SK-N-SH treated with all-trans-retinoic acid at 6 μM for 48 hours (cell line): ENCODE results near the gene ELMO1.

Experiments
- ATAC-seq: fragments of 200-7000 bp; cut with Tn5 transposase; 3 replicates; pipeline ENCODE4 v1.9.1; 2020; ENCODE audit warnings: mild to moderate bottlenecking, moderate library complexity
- ARNTL ChIP-seq: fragments of 450-650 bp; formaldehyde crosslinking; IDR thresholded peaks from 2 replicates; pipeline ENCODE4 v1.5.0; 2020; ENCODE audit warnings: low read depth, mild to moderate bottlenecking, moderate library complexity, borderline replicate concordance
- BACH2 ChIP-seq: fragments of 250-450 bp; sonication (Bioruptor Pico); IDR thresholded peaks from 2 replicates; pipeline ENCODE4 v1.9.0; 2021; ENCODE audit warnings: mild to moderate bottlenecking, borderline replicate concordance
- CSDC2 ChIP-seq: fragments of 250-450 bp; sonication (Bioruptor Pico); IDR thresholded peaks from 2 replicates; pipeline ENCODE4 v1.5.0; 2020; ENCODE audit warnings: mild to moderate bottlenecking, moderate library complexity
- ESRRG ChIP-seq: fragments of 250-450 bp; sonication (Bioruptor Pico); IDR thresholded peaks from 2 replicates; pipeline ENCODE4 v1.6.1; 2021; ENCODE audit warnings: mild to moderate bottlenecking
- GLIS3 ChIP-seq: fragments of 250-450 bp; sonication (Bioruptor Pico); IDR thresholded peaks from 2 replicates; pipeline ENCODE4 v1.5.0; 2020; ENCODE audit warnings: mild to moderate bottlenecking, moderate library complexity
- ISL1 ChIP-seq: fragments of 250-450 bp; sonication (Bioruptor Pico); IDR thresholded peaks from 2 replicates; pipeline ENCODE4 v2.1.2; 2022; ENCODE audit warnings: mild to moderate bottlenecking, moderate library complexity
- OSR1 ChIP-seq: fragments of 250-450 bp; sonication (Bioruptor Pico); IDR thresholded peaks from 2 replicates; pipeline ENCODE4 v1.8.0; 2022; ENCODE audit warnings: moderate library complexity, mild to moderate bottlenecking, inconsistent platforms
- PPARA ChIP-seq: fragments of 250-450 bp; sonication (Bioruptor Pico); IDR thresholded peaks from 2 replicates; pipeline ENCODE4 v1.5.0; 2020; ENCODE audit warnings: mild to moderate bottlenecking, borderline replicate concordance
- RARB ChIP-seq: fragments of 250-450 bp; sonication (Bioruptor Pico); IDR thresholded peaks from 2 replicates; pipeline ENCODE4 v1.8.0; 2021; ENCODE audit warnings: mild to moderate bottlenecking, moderate library complexity
- SNAI2 ChIP-seq: fragments of 250-450 bp; sonication (Bioruptor Pico); IDR thresholded peaks from 2 replicates; pipeline ENCODE4 v1.5.0; 2020; ENCODE audit warnings: mild to moderate bottlenecking, moderate library complexity
- TCF4 ChIP-seq: fragments of 250-450 bp; sonication (Bioruptor Pico); IDR thresholded peaks from 2 replicates; pipeline ENCODE4 v1.8.0; 2021; ENCODE audit warnings: mild to moderate bottlenecking, moderate library complexity, borderline replicate concordance
- ZC3H10 ChIP-seq: fragments of 250-450 bp; sonication (Bioruptor Pico); IDR thresholded peaks from 2 replicates; pipeline ENCODE4 v1.5.1; 2021; ENCODE audit warnings: mild to moderate bottlenecking, moderate library complexity
- ZFP3 ChIP-seq: fragments of 250-450 bp; sonication (Bioruptor Pico); IDR thresholded peaks from 2 replicates; pipeline ENCODE4 v1.5.0; 2020; ENCODE audit warnings: mild to moderate bottlenecking, moderate library complexity
- ZFP30 ChIP-seq: fragments of 450-650 bp; formaldehyde crosslinking; IDR thresholded peaks from 2 replicates; pipeline ENCODE4 v1.5.0; 2022; ENCODE audit warnings: mild to moderate bottlenecking, moderate library complexity
- ZNF565 ChIP-seq: fragments of 450-650 bp; formaldehyde crosslinking; conservative IDR thresholded peaks from 2 replicates; pipeline ENCODE4 v1.5.0; 2020; ENCODE audit warnings: low read depth, mild to moderate bottlenecking, moderate library complexity
- ZNF70 ChIP-seq: fragments of 450-650 bp; formaldehyde crosslinking; IDR thresholded peaks from 2 replicates; pipeline ENCODE4 v1.5.0; 2020; ENCODE audit warnings: mild to moderate bottlenecking, moderate library complexity
- ZNF8 ChIP-seq: fragments of 450-650 bp; formaldehyde crosslinking; IDR thresholded peaks from 2 replicates; pipeline ENCODE4 v1.5.0; 2020; ENCODE audit warnings: mild to moderate bottlenecking, moderate library complexity
- TF ChIP-seq, protein P1 (sequence below): fragments of 250-450 bp; sonication (Bioruptor Pico); IDR thresholded peaks from 2 replicates; pipeline ENCODE4 v1.8.0; 2020; ENCODE audit warnings: mild to moderate bottlenecking, moderate library complexity, borderline replicate concordance
- TF ChIP-seq, protein P2 (sequence below): fragments of 250-450 bp; sonication (Bioruptor Pico); IDR thresholded peaks from 2 replicates; pipeline ENCODE4 v1.5.0; 2020; ENCODE audit warnings: mild to moderate bottlenecking, moderate library complexity
- TF ChIP-seq, protein P3 (sequence below): fragments of 250-450 bp; sonication (Bioruptor Pico); IDR thresholded peaks from 2 replicates; pipeline ENCODE4 v1.5.1; 2021; ENCODE audit warnings: mild to moderate bottlenecking, moderate library complexity
- TF ChIP-seq, protein P4 (sequence below): fragments of 250-450 bp; sonication (Bioruptor Pico); IDR thresholded peaks from 2 replicates; pipeline ENCODE4 v1.5.1; 2020; ENCODE audit warnings: low read depth, mild to moderate bottlenecking, moderate library complexity
- TF ChIP-seq, protein P5 (sequence below): fragments of 250-450 bp; sonication (Bioruptor Pico); IDR thresholded peaks from 2 replicates; pipeline ENCODE4 v1.8.0; 2021; ENCODE audit warnings: low read depth, mild to moderate bottlenecking, moderate library complexity, borderline replicate concordance

ELMO1 gene

DNA sequence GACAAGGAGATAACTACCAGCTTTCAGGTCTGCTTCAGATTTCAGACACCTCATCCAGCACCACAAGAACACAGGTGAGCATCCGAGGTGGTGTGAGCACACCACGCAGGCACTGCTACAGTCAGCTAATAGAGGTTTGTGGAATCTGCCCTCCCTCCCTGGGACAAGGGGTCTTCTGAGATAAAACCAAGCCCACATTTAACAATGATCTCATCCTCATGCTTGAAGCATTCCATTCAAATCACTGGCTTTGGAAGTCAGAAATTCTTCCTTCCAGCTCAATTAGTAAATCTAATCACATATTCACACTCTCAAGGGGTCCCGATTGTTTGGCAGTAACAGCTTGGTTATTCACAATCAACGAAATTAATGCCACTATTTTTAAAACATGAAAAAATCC, 331.4 kb downstream of the ELMO1 start:
- TF ChIP-seq ESRRG (CRISPR knock-in tag) (no peak), ZNF8 (CRISPR knock-in tag) (no peak), BACH2 (CRISPR knock-in tag) (no peak), ZC3H10 (no peak), ISL1 (no peak), PPARA (no peak), ZNF565 (CRISPR knock-in tag) (no peak), OSR1 (CRISPR knock-in tag) (no peak)
- TF ChIP-seq, protein P1, sequence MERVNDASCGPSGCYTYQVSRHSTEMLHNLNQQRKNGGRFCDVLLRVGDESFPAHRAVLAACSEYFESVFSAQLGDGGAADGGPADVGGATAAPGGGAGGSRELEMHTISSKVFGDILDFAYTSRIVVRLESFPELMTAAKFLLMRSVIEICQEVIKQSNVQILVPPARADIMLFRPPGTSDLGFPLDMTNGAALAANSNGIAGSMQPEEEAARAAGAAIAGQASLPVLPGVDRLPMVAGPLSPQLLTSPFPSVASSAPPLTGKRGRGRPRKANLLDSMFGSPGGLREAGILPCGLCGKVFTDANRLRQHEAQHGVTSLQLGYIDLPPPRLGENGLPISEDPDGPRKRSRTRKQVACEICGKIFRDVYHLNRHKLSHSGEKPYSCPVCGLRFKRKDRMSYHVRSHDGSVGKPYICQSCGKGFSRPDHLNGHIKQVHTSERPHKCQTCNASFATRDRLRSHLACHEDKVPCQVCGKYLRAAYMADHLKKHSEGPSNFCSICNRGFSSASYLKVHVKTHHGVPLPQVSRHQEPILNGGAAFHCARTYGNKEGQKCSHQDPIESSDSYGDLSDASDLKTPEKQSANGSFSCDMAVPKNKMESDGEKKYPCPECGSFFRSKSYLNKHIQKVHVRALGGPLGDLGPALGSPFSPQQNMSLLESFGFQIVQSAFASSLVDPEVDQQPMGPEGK: no peak
- no peak for ATAC-seq

DNA sequence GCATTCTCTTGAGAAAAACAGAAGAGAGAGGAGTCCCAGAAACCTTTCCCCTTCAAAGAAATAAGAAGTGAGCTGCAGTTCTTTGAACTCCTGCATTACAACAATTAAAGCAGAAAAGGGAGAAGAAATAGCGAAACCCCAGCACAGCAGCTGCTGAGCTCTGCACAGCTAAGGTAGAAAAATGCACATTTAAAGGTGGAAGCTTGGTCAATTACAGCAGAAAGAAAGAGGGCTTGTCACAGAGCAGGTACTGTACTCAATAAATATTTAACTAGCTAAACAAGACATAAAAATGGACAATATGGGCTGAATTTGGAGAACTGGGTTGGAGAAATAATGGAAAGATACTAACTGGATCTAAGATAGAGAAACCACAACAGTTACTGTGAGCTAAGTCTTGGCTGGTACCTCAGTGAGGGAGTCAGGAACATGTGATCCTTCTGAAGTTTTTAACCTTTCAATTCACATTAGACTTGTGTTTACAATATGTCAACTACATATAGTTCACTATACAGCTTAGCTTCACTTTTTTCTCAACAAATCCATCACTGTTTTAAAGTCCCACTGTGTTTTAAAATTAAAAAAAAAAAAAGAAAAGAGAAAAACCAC, 332.5 kb downstream of the ELMO1 start:
- TF ChIP-seq ZNF70 (no peak), OSR1 (CRISPR knock-in tag) (no peak), ZFP3 (CRISPR knock-in tag) (no peak), CSDC2 (CRISPR knock-in tag) (no peak), ESRRG (CRISPR knock-in tag) (no peak), BACH2 (CRISPR knock-in tag) (no peak)
- TF ChIP-seq, protein P2, sequence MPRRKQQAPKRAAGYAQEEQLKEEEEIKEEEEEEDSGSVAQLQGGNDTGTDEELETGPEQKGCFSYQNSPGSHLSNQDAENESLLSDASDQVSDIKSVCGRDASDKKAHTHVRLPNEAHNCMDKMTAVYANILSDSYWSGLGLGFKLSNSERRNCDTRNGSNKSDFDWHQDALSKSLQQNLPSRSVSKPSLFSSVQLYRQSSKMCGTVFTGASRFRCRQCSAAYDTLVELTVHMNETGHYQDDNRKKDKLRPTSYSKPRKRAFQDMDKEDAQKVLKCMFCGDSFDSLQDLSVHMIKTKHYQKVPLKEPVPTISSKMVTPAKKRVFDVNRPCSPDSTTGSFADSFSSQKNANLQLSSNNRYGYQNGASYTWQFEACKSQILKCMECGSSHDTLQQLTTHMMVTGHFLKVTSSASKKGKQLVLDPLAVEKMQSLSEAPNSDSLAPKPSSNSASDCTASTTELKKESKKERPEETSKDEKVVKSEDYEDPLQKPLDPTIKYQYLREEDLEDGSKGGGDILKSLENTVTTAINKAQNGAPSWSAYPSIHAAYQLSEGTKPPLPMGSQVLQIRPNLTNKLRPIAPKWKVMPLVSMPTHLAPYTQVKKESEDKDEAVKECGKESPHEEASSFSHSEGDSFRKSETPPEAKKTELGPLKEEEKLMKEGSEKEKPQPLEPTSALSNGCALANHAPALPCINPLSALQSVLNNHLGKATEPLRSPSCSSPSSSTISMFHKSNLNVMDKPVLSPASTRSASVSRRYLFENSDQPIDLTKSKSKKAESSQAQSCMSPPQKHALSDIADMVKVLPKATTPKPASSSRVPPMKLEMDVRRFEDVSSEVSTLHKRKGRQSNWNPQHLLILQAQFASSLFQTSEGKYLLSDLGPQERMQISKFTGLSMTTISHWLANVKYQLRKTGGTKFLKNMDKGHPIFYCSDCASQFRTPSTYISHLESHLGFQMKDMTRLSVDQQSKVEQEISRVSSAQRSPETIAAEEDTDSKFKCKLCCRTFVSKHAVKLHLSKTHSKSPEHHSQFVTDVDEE (CRISPR knock-in tag): no peak
- no peak for ATAC-seq

DNA sequence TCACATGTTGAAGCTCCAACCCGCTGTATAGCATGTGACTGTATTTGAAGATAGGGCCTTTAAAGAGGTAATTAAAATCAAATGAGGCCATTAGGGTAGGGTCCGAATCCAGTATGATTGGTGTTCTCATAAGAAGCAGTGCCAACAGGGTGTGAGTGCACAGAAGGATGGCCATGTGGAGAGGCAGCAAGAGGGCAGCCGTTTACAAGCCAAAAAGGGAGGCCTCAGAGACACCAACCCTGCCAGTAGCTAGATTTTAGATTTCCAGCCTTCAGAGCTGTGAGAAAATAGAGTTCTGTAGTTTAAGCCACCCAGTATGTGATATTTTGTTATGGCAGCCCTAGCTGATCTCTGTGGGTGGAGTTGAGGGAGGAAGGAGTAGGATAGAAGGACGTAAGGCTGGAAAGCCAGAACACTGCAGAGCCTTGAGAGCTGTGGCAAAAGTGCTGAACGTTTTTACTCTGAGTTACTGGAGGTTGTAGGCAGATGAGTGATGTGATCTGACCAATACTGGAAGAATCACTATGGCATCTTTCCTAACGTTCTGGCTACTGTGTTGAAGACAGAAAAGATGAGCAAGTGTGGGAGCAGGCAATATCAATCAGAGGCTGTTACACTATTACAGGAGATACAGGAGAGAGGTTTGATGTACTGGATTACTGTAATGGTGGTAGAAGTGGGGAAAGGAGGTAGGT, 334.9 kb downstream of the ELMO1 start:
- TF ChIP-seq, protein P3, sequence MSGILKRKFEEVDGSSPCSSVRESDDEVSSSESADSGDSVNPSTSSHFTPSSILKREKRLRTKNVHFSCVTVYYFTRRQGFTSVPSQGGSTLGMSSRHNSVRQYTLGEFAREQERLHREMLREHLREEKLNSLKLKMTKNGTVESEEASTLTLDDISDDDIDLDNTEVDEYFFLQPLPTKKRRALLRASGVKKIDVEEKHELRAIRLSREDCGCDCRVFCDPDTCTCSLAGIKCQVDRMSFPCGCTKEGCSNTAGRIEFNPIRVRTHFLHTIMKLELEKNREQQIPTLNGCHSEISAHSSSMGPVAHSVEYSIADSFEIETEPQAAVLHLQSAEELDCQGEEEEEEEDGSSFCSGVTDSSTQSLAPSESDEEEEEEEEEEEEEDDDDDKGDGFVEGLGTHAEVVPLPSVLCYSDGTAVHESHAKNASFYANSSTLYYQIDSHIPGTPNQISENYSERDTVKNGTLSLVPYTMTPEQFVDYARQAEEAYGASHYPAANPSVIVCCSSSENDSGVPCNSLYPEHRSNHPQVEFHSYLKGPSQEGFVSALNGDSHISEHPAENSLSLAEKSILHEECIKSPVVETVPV (CRISPR knock-in tag): no peak
- TF ChIP-seq, protein P4, sequence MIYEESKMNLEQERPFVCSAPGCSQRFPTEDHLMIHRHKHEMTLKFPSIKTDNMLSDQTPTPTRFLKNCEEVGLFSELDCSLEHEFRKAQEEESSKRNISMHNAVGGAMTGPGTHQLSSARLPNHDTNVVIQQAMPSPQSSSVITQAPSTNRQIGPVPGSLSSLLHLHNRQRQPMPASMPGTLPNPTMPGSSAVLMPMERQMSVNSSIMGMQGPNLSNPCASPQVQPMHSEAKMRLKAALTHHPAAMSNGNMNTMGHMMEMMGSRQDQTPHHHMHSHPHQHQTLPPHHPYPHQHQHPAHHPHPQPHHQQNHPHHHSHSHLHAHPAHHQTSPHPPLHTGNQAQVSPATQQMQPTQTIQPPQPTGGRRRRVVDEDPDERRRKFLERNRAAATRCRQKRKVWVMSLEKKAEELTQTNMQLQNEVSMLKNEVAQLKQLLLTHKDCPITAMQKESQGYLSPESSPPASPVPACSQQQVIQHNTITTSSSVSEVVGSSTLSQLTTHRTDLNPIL: no peak
- TF ChIP-seq SNAI2 (no peak), ZNF565 (CRISPR knock-in tag) (no peak), ESRRG (CRISPR knock-in tag) (no peak), OSR1 (CRISPR knock-in tag) (no peak), ISL1 (no peak), BACH2 (CRISPR knock-in tag) (no peak), TCF4 (CRISPR knock-in tag) (no peak), ARNTL (CRISPR knock-in tag) (no peak), RARB (CRISPR knock-in tag) (no peak), ZNF70 (no peak), CSDC2 (CRISPR knock-in tag) (no peak), ZNF8 (CRISPR knock-in tag) (no peak), ZFP30 (CRISPR knock-in tag) (no peak), PPARA (no peak), GLIS3 (CRISPR knock-in tag) (no peak)
- TF ChIP-seq, protein P2 (CRISPR knock-in tag): no peak
- TF ChIP-seq, protein P5, sequence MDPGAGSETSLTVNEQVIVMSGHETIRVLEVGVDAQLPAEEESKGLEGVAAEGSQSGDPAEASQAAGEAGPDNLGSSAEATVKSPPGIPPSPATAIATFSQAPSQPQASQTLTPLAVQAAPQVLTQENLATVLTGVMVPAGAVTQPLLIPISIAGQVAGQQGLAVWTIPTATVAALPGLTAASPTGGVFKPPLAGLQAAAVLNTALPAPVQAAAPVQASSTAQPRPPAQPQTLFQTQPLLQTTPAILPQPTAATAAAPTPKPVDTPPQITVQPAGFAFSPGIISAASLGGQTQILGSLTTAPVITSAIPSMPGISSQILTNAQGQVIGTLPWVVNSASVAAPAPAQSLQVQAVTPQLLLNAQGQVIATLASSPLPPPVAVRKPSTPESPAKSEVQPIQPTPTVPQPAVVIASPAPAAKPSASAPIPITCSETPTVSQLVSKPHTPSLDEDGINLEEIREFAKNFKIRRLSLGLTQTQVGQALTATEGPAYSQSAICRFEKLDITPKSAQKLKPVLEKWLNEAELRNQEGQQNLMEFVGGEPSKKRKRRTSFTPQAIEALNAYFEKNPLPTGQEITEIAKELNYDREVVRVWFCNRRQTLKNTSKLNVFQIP: no peak
- TF ChIP-seq, protein P1: no peak
- no peak for ATAC-seq
